ENCODE data around the gene SLAIN1.

DNA sequence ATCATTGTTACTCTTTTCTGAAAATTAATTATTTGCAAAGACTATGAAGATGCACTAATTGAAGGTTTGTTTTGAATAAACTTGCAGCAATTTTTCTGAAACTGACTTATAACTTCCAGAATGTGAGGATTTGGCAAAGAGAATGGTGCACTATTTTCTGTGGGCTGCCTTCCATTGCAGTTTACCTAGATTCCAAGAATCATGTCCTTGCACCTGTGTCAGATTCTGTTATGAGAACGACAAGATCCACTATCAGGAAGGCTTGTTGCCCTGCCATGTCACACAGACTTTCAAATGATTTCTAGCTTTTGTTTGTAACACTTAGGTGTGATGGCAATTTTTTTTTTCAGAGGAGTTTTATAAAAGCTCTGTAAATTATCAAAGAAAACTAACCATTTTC is 5.6 kb upstream of the SLAIN1 start:
- TF ChIP-seq CTCF (IDR thresholded peaks at IDR 0.05) (no peak), POLR2A (IDR thresholded peaks at IDR 0.05) (no peak)

All from suprapubic skin (tissue), 3 donors.